ENCODE results near the gene TMEM109. TPM values are rescaled to one million over a fixed set of nuclear protein-coding genes. Genes with fewer than 3 reads are reported as not detected.

The TMEM109 gene
- total and polyA plus RNA-seq, 9 of the 15 experiments (the other 6 are each of a cell fraction or from before 2014, with no cell fraction given), result 9.2 to 71.3 (median 30.5) TPM

- Histone ChIP-seq H2AFZ (ENCODE audit: low read depth, low read length) (no peak overlapping the region), H3K9me1 (ENCODE audit: control insufficient read depth, insufficient read depth, low read length) (no peaks in the 10 kb centered on the region), H3K79me2 (ENCODE audit: control insufficient read depth, insufficient read depth, low read length) (no peaks in the 10 kb centered on the region), H3K27ac (ENCODE audit: extremely low read depth, low read depth, low read length) (no peak overlapping the region; the same call in 2 of the 3 replicates), H3K4me1 (replicated peaks in 1 of 2; ENCODE audit: control insufficient read depth in 2 of 2, insufficient read depth in 2 of 2, low read length in 2 of 2) (peaks cover 0 to 6% of the 10 kb centered on the region in 2 experiments; a peak in 3 of 5 replicates), H3K36me3 (ENCODE audit: control insufficient read depth, insufficient read depth, low read length) (no peaks in the 10 kb centered on the region), H3K27me3 (ENCODE audit: control insufficient read depth in 2 of 2, insufficient read depth in 2 of 2, low read length in 2 of 2) (peaks cover 35 to 73% of the 10 kb centered on the region in 2 experiments; a peak in 4 of 5 replicates), H3K4me3 (no peak overlapping the region), H4K20me1 (replicated peaks; ENCODE audit: control insufficient read depth, insufficient read depth, low read length) (0 out of 2 replicates have a peak, but pooled peaks cover 3% of the 10 kb centered on the region), H3K4me2 (ENCODE audit: insufficient read depth, low read length) (no peak overlapping the region), H3K9ac (ENCODE audit: insufficient read depth in 1 of 2, low read depth in 2 of 2, low read length in 2 of 2) (no peak overlapping the region), H3K9me3 (replicated peaks; ENCODE audit: control insufficient read depth, insufficient read depth, low read depth, low read length) (no peaks in the 10 kb centered on the region)
- in situ Hi-C loops (cut with MboI) (no loop called here), intact Hi-C loops (cut with micrococcal nuclease) (no loop called here)
- no TSS peak for BruUV-seq (replicated peaks)
- TF ChIP-seq ZBTB9 (CRISPR knock-in tag; IDR thresholded peaks at IDR 0.05) (no peak), SNRNP70 (optimal IDR thresholded peaks at IDR 0.05; ENCODE audit: low read depth, low read length) (no peak), CREM (IDR thresholded peaks at IDR 0.05; ENCODE audit: low read depth) (0 out of 2 replicates have a peak, but pooled peaks have one; percentile 30), HMG20A (CRISPR knock-in tag; conservative IDR thresholded peaks at IDR 0.05) (no peak)
- ATAC-seq, result no peak
- CTCF ChIA-PET (ENCODE audit: low intra/inter-chr PET ratio), result interaction anchor here (0.6 kb wide), 1 partner anchor 21 kb away, joined by 4 read pairs; no protein-coding TSS in a partner anchor
- no peak for FAIRE-seq
- no peak for DNase-seq (ENCODE audit: extremely low read depth in 1 of 4, low spot score in 3 of 4)
- WGBS (ENCODE audit: insufficient coverage, low coverage, missing lambda C conversion rate), result 0% methylated on average over 5 of the region's 6 CpGs
- POLR2A ChIA-PET, result interaction anchor here (0.7 kb wide), 2 partner anchors 11 to 119 kb away, joined by 3 to 4 read pairs; no protein-coding TSS in a partner anchor
These were observed 39.8 kb downstream of the TMEM109 start for GRCh38 chr11:60953781-60954180.

All from K562 (cell line).